Measurements from ENCODE around the gene SPOCK2. TPM values are rescaled to one million over a fixed set of nuclear protein-coding genes. Genes with fewer than 3 reads are reported as not detected.

The SPOCK2 gene
- total RNA-seq, 3 donors from 2014 or later, result 3.1 to 12.3 (median 7.4) TPM

DNA sequence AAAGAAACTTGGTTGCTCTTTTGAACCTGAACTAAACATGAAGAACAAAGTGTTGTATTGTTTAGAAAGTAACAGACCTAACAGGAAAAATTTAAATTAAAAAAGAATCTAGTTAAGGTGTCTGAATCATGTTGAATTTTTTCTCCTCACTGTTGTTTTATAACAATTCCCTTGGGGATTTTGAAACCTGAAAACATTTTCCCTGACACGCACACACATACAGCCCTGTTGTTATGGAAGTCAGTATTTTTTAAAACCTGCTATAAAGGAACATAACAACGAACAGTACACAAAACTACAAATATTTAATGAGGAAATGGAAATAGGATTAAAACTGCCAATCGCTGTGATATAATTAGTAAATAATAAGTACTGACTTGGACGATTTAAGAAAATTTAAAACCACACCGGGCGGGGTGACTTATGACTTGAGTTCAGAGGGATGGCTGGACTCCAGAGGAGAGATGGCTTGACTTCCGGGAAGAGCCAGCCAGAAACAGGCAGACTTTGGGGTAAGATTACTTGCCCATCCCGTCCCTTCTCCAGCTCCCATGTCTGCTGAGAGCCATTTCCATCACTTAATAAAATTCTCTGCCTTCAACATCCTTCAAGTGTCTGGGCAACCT, 16.2 kb upstream of the SPOCK2 start:
- Histone ChIP-seq H3K9me3 (no peaks in the 10 kb centered on the region), H3K4me3 (no peak overlapping the region), H3K4me1 (ENCODE audit: low read depth) (no peaks in the 10 kb centered on the region), H3K36me3 (ENCODE audit: low read depth) (no peaks in the 10 kb centered on the region)
- DNase-seq, result no peak
- ATAC-seq, result no peak
- TF ChIP-seq CTCF (IDR thresholded peaks at IDR 0.05), result no peak
- intact Hi-C loops (cut with DNase I, micrococcal nuclease), result no loop called here

DNA sequence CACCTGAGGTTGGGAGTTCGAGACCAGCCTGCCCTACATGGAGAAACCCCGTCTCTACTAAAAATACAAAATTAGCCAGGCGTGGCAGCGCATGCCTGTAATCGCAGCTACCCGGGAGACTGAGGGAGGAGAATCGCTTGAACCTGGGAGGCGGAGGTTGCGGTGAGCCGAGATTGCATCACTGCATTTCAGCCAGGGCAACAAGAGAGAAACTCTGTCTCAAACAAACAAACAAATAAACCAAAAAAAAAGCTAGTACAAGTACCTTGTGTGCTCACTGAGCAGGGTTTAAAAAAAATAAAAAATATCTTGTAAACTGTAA, 11.2 kb upstream of the SPOCK2 start:
- H3K4me3 ChIP-seq, result no peak overlapping the region
- no peaks in the 10 kb centered on the region for H3K9me3 ChIP-seq
- intact Hi-C loops (cut with DNase I, micrococcal nuclease), result no loop called here
- H3K4me1 ChIP-seq (ENCODE audit: low read depth), result peaks cover 10% of the 10 kb centered on the region
- TF ChIP-seq CTCF (IDR thresholded peaks at IDR 0.05), result no peak
- H3K36me3 ChIP-seq (ENCODE audit: low read depth), result no peaks in the 10 kb centered on the region
- no peak for DNase-seq
- no peak for ATAC-seq

GRCh38 chr10:72098836-72099599, 10.7 kb upstream of the SPOCK2 start:
- Histone ChIP-seq H3K9me3 (no peaks in the 10 kb centered on the region), H3K36me3 (ENCODE audit: low read depth) (no peaks in the 10 kb centered on the region), H3K4me3 (no peak overlapping the region), H3K4me1 (ENCODE audit: low read depth) (peaks cover 10% of the 10 kb centered on the region)
- ATAC-seq (peak; percentile 78), DNase-seq (no peak)
- intact Hi-C loops (cut with DNase I, micrococcal nuclease), result no loop called here
- TF ChIP-seq CTCF (IDR thresholded peaks at IDR 0.05), result no peak

DNA sequence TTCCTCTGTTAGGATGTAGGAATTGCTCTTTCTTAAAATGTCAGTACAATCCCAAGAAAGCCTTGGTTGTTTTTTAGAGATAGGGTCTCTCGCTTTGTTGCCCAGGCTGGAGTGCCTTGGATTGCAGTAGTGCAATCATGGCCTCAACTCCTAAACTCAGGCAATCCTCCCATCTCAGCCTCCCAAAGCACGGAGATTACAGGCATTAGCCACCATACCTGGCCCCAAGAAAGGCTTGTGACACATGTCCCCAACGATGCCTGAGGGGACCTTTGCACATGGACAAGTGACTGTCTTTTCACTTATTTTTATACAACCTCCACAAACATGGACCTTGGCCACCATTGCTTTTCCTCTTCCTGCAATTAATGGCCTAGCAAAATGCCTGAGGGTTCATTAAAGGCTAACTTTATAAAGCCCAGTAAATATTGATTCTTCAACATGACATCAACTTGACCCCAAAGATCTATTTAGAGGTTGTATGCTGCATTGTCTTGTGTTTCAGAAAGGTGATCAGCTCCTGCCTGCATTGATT, 10.0 kb upstream of the SPOCK2 start:
- no peak for TF ChIP-seq CTCF (IDR thresholded peaks at IDR 0.05)
- ATAC-seq (peak; percentile 76), DNase-seq (no peak)
- intact Hi-C loops (cut with DNase I, micrococcal nuclease), result no loop called here
- H3K4me3 ChIP-seq, result no peak overlapping the region
- H3K9me3 ChIP-seq, result no peaks in the 10 kb centered on the region
- H3K4me1 ChIP-seq (ENCODE audit: low read depth), result peaks cover 10% of the 10 kb centered on the region
- no peaks in the 10 kb centered on the region for H3K36me3 ChIP-seq (ENCODE audit: low read depth)

GRCh38 chr10:72097448-72098300, 9.3 kb upstream of the SPOCK2 start:
- no peaks in the 10 kb centered on the region for H3K9me3 ChIP-seq
- no peak for DNase-seq
- peak; percentile 70 for ATAC-seq
- H3K36me3 ChIP-seq (ENCODE audit: low read depth), result no peaks in the 10 kb centered on the region
- TF ChIP-seq CTCF (IDR thresholded peaks at IDR 0.05), result no peak
- no peak overlapping the region for H3K4me3 ChIP-seq
- H3K4me1 ChIP-seq (ENCODE audit: low read depth), result peaks cover 10% of the 10 kb centered on the region
- intact Hi-C loops (cut with DNase I, micrococcal nuclease), result no loop called here
